Vagina (tissue), 2 donors: ENCODE results near the gene PLCL1. TPM values are rescaled to one million over a fixed set of nuclear protein-coding genes. Genes with fewer than 3 reads are reported as not detected.

Experiments used
- DNase-seq, 2 donors: peaks; one replicate each; pipeline ENCODE4 v3.0.0-alpha.2; 2017; ENCODE audit errors: extremely low spot score in 2 of 2
- H3K27ac ChIP-seq: fragments of 200-600 bp; sonication (generic); one replicate; pipeline ENCODE4 v1.5.1; 2019
- H3K27me3 ChIP-seq: fragments of 200-600 bp; sonication (generic); one replicate; pipeline ENCODE4 v1.5.1; 2019
- H3K36me3 ChIP-seq, 2 donors: fragments of 200-600 bp; sonication (generic); one replicate each; pipeline ENCODE4 v1.5.1; 2017 to 2019
- H3K4me1 ChIP-seq: fragments of 200-600 bp; sonication (generic); one replicate; pipeline ENCODE4 v1.5.1; 2019
- H3K4me3 ChIP-seq, 2 donors: fragments of 200-600 bp; sonication (generic); 1 replicate in 1 of 2; 2 replicates in 1 of 2; pipeline ENCODE4 v1.5.1; 2016 to 2019
- H3K9me3 ChIP-seq: fragments of 200-600 bp; sonication (generic); one replicate; pipeline ENCODE4 v1.5.1; 2019
- POLR2A ChIP-seq, 2 donors: fragments of 450-650 bp; IDR thresholded peaks; one replicate each; pipeline ENCODE4 v1.6.1; 2017; ENCODE audit warnings: antibody characterized with exemption in 2 of 2, mild to moderate bottlenecking in 2 of 2, moderate library complexity in 2 of 2
- POLR2AphosphoS5 ChIP-seq, 2 donors: sonication (generic); formaldehyde crosslinking; IDR thresholded peaks; one replicate each; pipeline ENCODE4 v1.9.0; 2017; ENCODE audit warnings: antibody characterized with exemption in 2 of 2, mild to moderate bottlenecking in 2 of 2, low read depth in 1 of 2; ENCODE audit not compliant: insufficient read depth in 1 of 2
- intact Hi-C: fragments of 100-400 bp; cut with DNase I; formaldehyde crosslinking; loops from one replicate; pipeline ENCODE4 v1.15.1; 2023
- total RNA-seq: library from RNA; depleted of rRNA; stranded (reverse); fragments of >200 nt; gene quantifications from one replicate; pipeline ENCODE4 v1.2.3, GENCODE V29; 2016
- TF ChIP-seq, protein P1 (sequence below), 3 experiments: fragments of 450-650 bp in 2 of 3; fragments of 200-600 bp in 1 of 3; sonication (generic) in 1 of 3; IDR thresholded peaks; one replicate each; pipeline ENCODE4 v1.5.1; 2017 to 2019; ENCODE audit warnings: antibody characterized with exemption in 3 of 3, mild to moderate bottlenecking in 2 of 3, moderate library complexity in 2 of 3

Gene PLCL1
- total RNA-seq, 1 donor from 2014 or later, result 6.6 TPM

DNA sequence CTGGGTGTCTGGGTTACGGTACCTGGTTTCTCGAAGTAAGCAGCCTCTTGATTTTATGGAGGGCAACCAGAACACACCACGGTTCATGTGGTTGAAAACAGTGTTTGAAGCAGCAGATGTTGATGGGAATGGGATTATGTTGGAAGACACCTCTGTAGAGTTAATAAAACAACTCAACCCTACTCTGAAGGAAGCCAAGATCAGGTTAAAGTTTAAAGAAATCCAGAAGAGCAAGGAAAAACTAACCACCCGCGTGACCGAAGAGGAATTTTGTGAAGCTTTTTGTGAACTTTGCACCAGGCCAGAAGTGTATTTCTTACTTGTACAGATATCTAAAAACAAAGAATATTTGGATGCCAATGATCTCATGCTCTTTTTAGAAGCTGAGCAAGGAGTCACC, 279.8 kb downstream of the PLCL1 start:
- Histone ChIP-seq H3K9me3 (no peaks in the 10 kb centered on the region), H3K27me3 (no peaks in the 10 kb centered on the region), H3K27ac (no peak overlapping the region), H3K4me1 (no peaks in the 10 kb centered on the region), H3K4me3 (no peak overlapping the region), H3K36me3 (no peaks in the 10 kb centered on the region)
- no peak for DNase-seq
- intact Hi-C loops, result no loop called here
- TF ChIP-seq, protein P1, sequence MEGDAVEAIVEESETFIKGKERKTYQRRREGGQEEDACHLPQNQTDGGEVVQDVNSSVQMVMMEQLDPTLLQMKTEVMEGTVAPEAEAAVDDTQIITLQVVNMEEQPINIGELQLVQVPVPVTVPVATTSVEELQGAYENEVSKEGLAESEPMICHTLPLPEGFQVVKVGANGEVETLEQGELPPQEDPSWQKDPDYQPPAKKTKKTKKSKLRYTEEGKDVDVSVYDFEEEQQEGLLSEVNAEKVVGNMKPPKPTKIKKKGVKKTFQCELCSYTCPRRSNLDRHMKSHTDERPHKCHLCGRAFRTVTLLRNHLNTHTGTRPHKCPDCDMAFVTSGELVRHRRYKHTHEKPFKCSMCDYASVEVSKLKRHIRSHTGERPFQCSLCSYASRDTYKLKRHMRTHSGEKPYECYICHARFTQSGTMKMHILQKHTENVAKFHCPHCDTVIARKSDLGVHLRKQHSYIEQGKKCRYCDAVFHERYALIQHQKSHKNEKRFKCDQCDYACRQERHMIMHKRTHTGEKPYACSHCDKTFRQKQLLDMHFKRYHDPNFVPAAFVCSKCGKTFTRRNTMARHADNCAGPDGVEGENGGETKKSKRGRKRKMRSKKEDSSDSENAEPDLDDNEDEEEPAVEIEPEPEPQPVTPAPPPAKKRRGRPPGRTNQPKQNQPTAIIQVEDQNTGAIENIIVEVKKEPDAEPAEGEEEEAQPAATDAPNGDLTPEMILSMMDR (IDR thresholded peaks at IDR 0.05), result no peak
- TF ChIP-seq POLR2A (IDR thresholded peaks at IDR 0.05) (no peak), POLR2AphosphoS5 (IDR thresholded peaks at IDR 0.05; ENCODE audit: insufficient read depth in 1 of 2, low read depth in 1 of 2) (no peak)

DNA sequence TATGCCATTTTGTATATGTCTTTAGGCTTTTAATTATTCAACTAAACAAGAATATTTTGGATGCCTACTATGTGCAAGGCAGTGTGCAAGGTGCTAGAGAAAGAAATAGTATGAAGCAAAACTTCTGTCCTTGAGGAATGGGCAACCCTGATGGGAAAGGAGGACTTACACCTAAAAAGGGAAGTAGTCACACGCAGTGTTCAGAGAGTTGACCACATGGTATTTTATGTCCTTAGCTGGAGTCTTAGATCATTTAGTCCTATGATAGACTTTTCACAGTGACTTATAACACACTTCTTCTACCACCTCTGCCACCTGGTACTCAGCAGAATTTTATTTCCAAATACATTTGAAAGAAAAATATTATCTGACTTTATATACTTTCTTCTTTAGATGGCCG, 291.6 kb downstream of the PLCL1 start:
- intact Hi-C loops, result no loop called here
- no peak for TF ChIP-seq POLR2AphosphoS5 (IDR thresholded peaks at IDR 0.05; ENCODE audit: insufficient read depth in 1 of 2, low read depth in 1 of 2)
- TF ChIP-seq, protein P1 (IDR thresholded peaks at IDR 0.05), result no peak
- TF ChIP-seq POLR2A (IDR thresholded peaks at IDR 0.05), result no peak
- H3K9me3 ChIP-seq, result no peaks in the 10 kb centered on the region
- H3K4me3 ChIP-seq, result no peak overlapping the region
- no peak for DNase-seq
- H3K36me3 ChIP-seq, result no peaks in the 10 kb centered on the region
- no peak overlapping the region for H3K27ac ChIP-seq
- H3K27me3 ChIP-seq, result no peaks in the 10 kb centered on the region
- H3K4me1 ChIP-seq, result no peaks in the 10 kb centered on the region

DNA sequence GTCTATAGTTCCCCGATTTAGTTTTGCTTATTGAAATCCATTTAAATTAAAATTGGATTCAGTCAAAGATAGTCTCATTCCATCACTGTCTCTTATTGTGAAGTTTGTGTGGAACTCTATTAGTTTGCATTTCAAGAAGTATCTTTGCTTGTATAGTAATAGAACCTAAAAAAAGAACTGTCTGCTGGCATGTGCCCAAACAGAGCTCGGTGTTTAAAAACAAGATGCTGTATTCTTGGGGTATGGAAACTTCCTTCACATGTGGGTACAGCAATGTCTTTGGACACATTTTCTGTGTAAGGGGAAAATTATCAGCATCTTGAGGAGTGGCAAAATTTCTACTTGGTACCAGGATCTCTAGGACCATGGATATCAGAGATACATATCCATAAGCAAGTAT, 292.6 kb downstream of the PLCL1 start:
- no peak for DNase-seq
- TF ChIP-seq, protein P1 (IDR thresholded peaks at IDR 0.05), result no peak
- TF ChIP-seq POLR2AphosphoS5 (IDR thresholded peaks at IDR 0.05; ENCODE audit: insufficient read depth in 1 of 2, low read depth in 1 of 2) (no peak), POLR2A (IDR thresholded peaks at IDR 0.05) (no peak)
- intact Hi-C loops, result no loop called here
- no peaks in the 10 kb centered on the region for H3K36me3 ChIP-seq
- H3K9me3 ChIP-seq, result no peaks in the 10 kb centered on the region
- no peaks in the 10 kb centered on the region for H3K4me1 ChIP-seq
- no peak overlapping the region for H3K27ac ChIP-seq
- H3K27me3 ChIP-seq, result no peaks in the 10 kb centered on the region
- H3K4me3 ChIP-seq, result no peak overlapping the region

DNA sequence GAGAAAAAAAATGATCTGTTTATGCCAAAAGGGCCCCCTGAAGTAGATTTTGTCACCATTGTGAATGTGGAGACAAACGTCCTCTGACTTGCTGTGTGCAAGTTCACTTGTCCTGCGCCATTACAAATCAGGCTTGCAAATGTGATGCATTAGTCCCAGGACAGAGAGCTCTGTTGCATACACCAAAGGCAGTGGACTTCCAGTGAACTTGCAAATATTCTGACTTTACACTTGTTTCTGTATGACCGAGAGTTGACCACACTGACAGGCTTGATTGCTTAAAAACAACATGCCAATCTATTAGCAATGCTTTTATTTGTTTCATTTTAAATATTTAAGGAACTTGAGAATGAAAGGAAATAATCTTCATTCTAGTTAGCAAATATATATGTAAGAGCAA, 293.2 kb downstream of the PLCL1 start:
- DNase-seq, result no peak
- H3K9me3 ChIP-seq, result no peaks in the 10 kb centered on the region
- H3K4me3 ChIP-seq, result no peak overlapping the region
- intact Hi-C loops, result no loop called here
- no peaks in the 10 kb centered on the region for H3K27me3 ChIP-seq
- no peak overlapping the region for H3K27ac ChIP-seq
- no peaks in the 10 kb centered on the region for H3K4me1 ChIP-seq
- no peaks in the 10 kb centered on the region for H3K36me3 ChIP-seq
- TF ChIP-seq POLR2AphosphoS5 (IDR thresholded peaks at IDR 0.05; ENCODE audit: insufficient read depth in 1 of 2, low read depth in 1 of 2) (no peak), POLR2A (IDR thresholded peaks at IDR 0.05) (no peak)

DNA sequence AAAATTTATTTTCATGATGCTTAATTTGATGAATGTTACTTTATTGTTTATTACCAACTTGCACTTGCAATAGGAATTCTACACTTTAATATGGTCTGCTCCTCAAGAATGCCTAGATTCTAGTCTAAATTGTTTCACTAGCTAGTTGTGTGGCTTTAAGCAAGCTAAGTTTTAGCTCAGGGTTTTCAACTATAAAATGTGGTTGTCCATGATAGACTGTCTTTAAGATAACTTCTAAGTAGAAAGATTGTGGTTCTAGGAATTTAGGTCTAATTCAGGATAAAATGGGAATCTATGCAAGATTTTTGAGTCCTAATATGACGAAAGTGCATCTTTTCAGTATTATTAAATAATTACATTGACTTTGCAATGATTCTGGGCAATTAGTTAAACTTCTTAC, 294.0 kb downstream of the PLCL1 start:
- no peak for DNase-seq
- no peaks in the 10 kb centered on the region for H3K27me3 ChIP-seq
- H3K27ac ChIP-seq, result no peak overlapping the region
- H3K36me3 ChIP-seq, result no peaks in the 10 kb centered on the region
- no peaks in the 10 kb centered on the region for H3K9me3 ChIP-seq
- no peaks in the 10 kb centered on the region for H3K4me1 ChIP-seq
- intact Hi-C loops, result no loop called here
- H3K4me3 ChIP-seq, result no peak overlapping the region
- TF ChIP-seq POLR2AphosphoS5 (IDR thresholded peaks at IDR 0.05; ENCODE audit: insufficient read depth in 1 of 2, low read depth in 1 of 2), result no peak
- no peak for TF ChIP-seq POLR2A (IDR thresholded peaks at IDR 0.05)
- TF ChIP-seq, protein P1 (IDR thresholded peaks at IDR 0.05), result no peak
